Fibroblast of skin of left quadriceps (primary cell): ENCODE measurements around the gene LRRC31.

Source experiments
- DNase-seq, 2 experiments: peaks; one replicate each; pipeline ENCODE4 v3.0.0-alpha.2; 2013; ENCODE audit warnings: low read depth in 2 of 2

LRRC31 gene

GRCh38 chr3:169863458-169863899 lies 6.3 kb downstream of the LRRC31 start:
- peak; percentile 15 to 26 for DNase-seq

DNA sequence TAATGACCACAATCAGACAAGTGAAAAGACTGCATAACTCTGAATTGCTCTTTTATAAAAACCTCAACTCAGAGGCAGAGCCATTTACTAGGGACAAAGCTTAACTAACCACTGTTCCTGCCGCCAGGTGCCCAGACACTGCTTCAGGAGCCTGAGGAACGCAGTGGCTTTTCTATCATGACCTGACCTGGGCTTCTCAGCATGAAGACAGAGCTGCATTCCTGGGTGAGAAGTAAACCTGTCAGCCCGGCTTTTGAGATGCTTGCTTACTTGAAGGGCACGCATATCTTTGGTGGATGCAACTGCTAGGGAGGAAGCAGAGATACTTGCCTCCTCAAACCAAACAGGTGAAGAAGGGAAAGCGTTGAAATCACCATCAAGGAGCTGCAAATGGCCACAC lies 7.9 kb downstream of the LRRC31 start:
- no peak for DNase-seq

DNA sequence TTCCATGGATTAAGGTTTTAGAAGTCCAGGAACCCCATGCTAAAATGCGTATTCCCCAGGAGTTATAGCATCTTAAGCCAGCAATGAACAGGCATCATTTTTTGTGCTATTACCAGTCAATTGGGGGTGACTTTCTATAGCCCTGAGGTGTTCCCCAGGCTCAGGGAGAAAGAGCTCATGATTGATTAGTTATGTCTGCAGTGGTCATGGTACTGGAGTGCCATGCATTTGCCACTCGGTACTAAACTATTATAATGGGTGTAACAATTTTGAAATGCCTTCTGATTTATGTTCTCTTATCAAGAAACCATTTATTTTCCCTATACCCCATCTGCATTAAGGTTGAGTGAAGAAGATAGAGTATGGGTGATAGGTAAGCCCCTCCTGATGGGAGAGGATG lies 11.9 kb downstream of the LRRC31 start:
- no peak for DNase-seq

GRCh38 chr3:169855514-169855913 lies 14.2 kb downstream of the LRRC31 start:
- DNase-seq = no peak

- DNase-seq = no peak
Observed at GRCh38 chr3:169850618-169851017, 19.1 kb downstream of the LRRC31 start.

DNA sequence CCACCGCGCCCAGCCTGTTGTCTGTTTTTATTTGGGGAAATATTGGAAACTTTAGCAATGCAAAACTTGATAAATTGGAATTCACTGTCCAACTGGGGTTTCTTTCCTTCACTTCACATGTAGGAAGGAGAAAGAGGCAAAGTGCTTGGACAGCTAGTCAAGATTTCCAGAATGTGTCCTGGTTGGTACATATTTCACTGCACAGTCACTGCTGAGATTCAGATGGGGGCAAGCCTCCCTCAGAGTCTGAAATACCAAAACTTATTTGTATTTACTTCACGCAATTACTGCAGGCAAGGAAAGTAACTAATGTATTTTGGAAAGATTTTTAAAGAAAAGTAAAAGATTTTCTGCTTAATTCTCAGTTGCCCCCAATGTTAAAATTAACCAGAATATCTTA lies 21.0 kb downstream of the LRRC31 start:
- DNase-seq = no peak

- no peak for DNase-seq
Observed at GRCh38 chr3:169847896-169848295, 21.8 kb downstream of the LRRC31 start.

DNA sequence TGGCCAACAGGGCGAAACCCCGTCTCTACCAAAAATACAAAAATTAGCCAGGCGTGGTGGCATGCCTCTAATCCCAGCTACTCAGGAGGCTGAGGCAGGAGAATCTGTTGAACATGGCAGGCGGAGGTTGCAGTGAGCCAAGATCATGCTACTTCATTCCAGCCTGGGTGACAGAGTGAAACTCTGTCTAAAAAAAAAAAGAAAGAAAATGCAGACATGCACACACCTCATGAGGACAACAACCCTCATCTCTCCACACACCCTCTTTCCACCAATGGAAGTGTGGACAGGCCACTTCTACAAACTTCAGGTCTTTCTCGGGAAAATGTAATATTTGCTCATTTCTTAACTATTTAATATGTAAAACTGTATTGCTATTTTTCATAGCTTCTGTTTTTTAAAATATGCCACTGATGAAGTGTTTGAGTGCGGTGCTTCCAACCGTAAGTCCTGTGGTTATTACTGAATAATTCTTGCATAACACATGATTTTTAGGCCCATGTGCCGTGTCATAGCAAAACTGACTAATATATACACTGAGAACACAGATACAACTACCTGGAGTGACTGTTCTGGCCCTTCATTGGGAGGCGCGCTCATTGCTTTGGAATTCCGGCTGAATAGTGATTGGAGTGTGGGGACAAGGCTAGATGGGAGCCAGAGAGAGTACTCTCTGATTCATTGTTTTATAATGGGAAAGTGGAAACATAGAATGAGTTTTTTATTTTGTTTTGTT lies 23.1 kb downstream of the LRRC31 start:
- peak; percentile 47 to 51 for DNase-seq

- no peak for DNase-seq
Observed at GRCh38 chr3:169842960-169843359, 26.8 kb downstream of the LRRC31 start.

DNA sequence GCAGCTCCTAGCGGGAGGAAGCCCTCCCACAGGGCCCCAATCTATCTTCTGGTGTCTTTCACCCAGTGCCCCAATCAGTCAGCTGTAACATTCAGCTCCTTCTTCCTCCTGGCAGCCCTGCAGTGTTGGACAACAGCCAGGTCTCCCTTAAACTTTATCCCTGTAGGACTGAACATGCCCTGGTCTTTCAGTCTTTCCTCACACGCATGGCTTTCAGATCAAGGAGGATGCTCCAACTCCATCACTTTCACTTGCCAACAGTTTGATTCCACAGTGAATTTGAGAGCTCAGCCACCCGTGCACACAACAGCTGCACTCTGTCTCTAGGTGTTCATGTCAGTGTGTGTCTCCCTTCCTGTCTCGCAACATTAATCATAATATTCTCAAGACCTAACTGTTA lies 28.6 kb downstream of the LRRC31 start:
- DNase-seq = no peak

GRCh38 chr3:169838511-169839030 lies 31.2 kb downstream of the LRRC31 start:
- no peak for DNase-seq

DNA sequence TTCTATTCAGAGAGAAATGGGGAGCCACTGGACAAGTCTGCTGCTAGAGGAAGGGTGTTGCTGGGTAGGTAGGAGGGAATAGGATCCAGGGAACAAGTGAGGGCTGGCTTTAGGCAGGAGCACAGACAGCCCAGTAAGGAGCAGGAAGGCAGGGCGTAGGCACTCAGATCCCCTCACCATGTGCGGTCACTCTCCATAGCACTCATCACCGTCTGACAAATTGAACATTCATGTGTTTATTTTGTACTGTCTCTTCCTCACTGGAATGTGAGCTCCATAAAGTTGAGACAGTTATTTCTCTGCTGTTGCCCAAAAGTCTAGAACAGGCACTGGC lies 32.8 kb downstream of the LRRC31 start:
- DNase-seq = no peak

DNA sequence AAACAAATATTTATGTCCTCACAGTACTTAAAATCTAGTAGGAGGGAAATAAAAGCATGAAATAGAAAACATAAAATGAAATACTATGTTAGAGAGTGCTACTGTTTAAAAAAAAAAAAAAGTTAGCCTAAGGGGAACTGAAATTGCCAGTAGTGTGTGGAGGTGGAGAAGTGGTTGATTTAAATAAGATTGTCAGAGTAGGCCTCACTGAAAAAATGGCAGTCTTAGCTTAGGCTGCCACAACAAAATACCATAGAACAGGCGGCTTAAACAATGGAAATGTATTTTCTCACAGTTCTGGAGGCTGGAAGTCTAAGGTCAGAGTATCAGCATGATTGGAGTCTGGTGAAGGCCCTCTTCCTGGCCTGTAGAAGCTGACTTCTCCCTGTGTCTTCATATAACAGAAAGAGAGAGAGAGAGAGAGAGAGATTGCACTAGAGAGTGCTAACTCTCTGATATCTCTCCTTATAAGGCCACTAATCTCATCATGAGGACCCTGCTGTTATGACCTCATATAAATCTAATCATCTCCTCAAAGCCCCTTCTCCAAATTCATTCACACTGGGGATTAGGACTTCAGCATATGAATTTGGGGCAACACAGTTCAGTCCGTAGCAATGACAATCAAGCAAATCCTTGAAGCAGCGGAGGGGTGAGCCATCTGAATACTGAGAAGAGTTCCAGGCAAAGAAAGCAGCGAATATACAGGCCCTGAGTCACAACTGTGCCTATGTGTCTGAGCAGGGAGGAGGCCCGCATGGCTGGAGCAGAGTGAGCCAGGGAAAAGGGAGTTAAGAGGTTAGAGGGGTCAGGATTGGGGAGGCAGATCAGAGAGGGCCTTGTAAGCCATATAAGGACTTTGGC lies 33.4 kb downstream of the LRRC31 start:
- no peak for DNase-seq

- no peak for DNase-seq
Observed at GRCh38 chr3:169835533-169835932, 34.2 kb downstream of the LRRC31 start.

DNA sequence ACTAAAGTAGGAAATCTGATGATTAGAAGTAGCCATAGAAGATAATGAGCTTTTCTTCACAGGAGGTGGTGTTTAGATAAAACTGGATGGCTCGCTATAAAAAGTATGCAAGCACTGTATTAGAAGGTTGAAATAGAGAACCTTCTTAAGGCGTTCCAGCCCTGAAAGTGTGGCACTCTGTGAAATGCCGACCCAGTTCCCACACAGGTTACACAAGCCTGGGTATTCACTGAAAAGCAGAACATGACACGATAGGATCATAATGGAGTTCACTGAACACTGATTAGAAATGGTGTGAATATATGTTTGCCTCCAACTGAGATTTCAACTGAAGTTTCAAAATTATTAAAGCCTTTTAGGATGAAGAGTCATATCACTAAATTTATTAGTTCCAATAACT lies 42.0 kb downstream of the LRRC31 start:
- no peak for DNase-seq

- DNase-seq = no peak
Observed at GRCh38 chr3:169825316-169825715, 44.4 kb downstream of the LRRC31 start.

GRCh38 chr3:169822983-169823382 lies 46.8 kb downstream of the LRRC31 start:
- DNase-seq = no peak

- DNase-seq = no peak
Observed at GRCh38 chr3:169822540-169822939, 47.2 kb downstream of the LRRC31 start.

DNA sequence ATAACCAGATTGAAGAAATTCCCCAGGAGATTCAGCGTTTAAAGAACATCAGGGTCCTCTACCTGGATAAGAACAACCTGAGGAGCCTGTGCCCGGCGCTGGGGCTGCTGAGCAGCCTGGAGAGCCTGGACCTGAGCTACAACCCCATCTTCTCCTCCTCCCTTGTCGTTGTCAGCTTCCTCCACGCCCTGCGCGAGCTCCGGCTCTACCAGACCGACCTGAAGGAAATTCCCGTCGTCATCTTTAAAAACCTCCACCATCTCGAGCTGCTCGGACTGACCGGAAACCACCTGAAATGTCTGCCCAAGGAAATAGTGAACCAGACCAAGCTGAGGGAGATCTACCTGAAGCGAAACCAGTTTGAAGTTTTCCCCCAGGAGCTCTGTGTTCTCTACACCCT lies 47.6 kb downstream of the LRRC31 start:
- DNase-seq = no peak

DNA sequence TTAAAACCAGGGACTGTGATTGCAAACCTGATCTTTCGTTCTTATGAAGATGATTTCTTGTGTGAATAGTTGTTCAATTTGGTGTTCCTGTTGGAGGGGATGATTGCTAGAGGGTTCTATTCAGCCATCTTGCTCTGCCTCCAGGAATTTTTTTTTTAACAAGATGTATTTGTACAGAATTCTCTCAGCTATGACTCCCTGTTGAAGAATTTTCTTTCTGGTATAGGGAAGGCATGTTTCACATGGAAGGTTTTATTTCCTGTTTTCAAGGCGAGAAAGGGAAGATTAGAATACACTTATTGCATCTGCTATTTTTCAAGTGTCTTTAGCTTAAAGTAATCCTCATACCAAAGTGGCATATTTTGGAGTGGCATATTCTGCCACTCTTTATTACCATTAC lies 51.4 kb downstream of the LRRC31 start:
- no peak for DNase-seq

- no peak for DNase-seq
Observed at GRCh38 chr3:169815590-169816150, 54.1 kb downstream of the LRRC31 start.

DNA sequence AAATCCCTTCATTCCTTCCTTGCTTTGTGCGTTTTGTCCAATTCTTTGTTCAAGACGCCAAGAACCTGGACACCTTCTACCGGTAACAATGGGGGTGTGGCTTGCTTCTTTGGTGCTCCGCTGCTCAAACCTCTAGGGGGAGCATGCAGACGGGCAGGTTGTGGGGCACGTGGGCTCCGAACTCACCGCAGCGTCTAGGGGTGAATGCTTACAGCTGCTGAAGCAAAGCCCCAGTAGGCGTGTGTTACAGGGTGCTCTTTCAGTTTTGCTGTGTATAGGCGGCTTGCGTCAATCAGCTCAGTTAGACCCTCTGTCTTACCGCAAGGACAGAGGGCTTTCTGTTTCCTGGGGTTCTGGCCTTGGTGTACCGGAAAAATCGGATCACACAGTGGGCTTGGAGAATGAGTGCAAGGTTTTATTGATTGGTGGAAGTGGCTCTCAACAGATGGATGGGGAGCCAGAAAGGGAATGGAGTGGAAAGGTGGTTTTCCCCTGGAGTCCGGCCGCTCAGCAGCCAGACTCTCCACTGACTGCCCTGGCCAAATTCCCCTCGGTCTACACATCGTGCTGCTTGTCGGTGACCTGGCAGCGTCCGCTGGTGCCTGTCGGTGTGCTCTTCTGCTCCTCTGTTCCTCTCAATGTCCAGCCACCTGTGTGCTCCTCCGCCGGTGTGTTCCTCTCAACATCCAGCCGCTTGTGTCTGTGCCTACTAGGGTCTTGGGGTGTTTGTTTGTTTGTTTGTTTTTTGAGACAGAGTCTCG lies 55.8 kb downstream of the LRRC31 start:
- no peak for DNase-seq
